B cell (primary cell): ENCODE results near the gene ASTL.

ENCODE experiments used
- EZH2 ChIP-seq: IDR thresholded peaks from 2 replicates; pipeline ENCODE4 v1.6.1; 2012; ENCODE audit warnings: borderline replicate concordance, low read depth, mild to moderate bottlenecking, moderate library complexity, low read length; ENCODE audit not compliant: insufficient read depth, poor library complexity, severe bottlenecking
- TF ChIP-seq, protein P1 (sequence below): fragments of 200-600 bp; IDR thresholded peaks from one replicate; pipeline ENCODE4 v1.8.0; 2022; ENCODE audit warnings: antibody characterized with exemption, mild to moderate bottlenecking

DNA sequence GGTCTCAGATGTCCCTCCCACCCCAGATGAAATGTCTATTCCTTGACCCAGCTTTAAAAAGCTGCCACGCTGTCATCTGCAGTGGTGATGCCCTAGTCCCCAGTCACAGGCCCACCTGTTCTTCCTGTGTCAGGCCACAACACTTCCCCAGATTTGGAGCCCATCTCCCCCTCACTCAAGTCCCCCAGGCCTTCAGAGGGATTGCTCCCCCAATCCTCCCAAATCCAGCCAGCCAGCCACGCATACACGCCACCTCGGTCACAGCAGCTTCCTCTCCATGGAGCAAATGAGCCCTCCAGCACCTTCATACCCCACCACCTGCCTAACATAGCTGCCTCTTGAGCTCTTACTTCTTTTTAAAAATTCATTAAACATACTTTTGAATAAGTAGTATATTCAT, 7.8 kb downstream of the ASTL start:
- TF ChIP-seq, protein P1, sequence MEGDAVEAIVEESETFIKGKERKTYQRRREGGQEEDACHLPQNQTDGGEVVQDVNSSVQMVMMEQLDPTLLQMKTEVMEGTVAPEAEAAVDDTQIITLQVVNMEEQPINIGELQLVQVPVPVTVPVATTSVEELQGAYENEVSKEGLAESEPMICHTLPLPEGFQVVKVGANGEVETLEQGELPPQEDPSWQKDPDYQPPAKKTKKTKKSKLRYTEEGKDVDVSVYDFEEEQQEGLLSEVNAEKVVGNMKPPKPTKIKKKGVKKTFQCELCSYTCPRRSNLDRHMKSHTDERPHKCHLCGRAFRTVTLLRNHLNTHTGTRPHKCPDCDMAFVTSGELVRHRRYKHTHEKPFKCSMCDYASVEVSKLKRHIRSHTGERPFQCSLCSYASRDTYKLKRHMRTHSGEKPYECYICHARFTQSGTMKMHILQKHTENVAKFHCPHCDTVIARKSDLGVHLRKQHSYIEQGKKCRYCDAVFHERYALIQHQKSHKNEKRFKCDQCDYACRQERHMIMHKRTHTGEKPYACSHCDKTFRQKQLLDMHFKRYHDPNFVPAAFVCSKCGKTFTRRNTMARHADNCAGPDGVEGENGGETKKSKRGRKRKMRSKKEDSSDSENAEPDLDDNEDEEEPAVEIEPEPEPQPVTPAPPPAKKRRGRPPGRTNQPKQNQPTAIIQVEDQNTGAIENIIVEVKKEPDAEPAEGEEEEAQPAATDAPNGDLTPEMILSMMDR: no peak
- TF ChIP-seq EZH2: no peak
